Psoas muscle (tissue), 8 donors: ENCODE results near the gene FN3KRP. TPM values are rescaled to one million over a fixed set of nuclear protein-coding genes. Genes with fewer than 3 reads are reported as not detected.

Experiments used
- ATAC-seq, 4 donors: fragments of 200-7000 bp; cut with Tn5 transposase; one replicate each; pipeline ENCODE4 v1.9.1; 2020; ENCODE audit warnings: moderate library complexity in 3 of 4, mild to moderate bottlenecking in 2 of 4
- DNase-seq, 2 donors: peaks; one replicate each; pipeline ENCODE4 v3.0.0-alpha.2; 2020
- H3K27ac ChIP-seq: fragments of 200-600 bp; one replicate; pipeline ENCODE4 v1.8.0; 2022
- H3K27me3 ChIP-seq, 3 donors: fragments of 200-600 bp in 1 of 3; one replicate each; pipeline versions ENCODE4 v1.6.1 to v1.8.0; 2013 to 2022; ENCODE audit warnings: low read length in 2 of 3, mild to moderate bottlenecking in 2 of 3, moderate library complexity in 1 of 3; ENCODE audit not compliant: insufficient read depth in 3 of 3
- H3K36me3 ChIP-seq, 2 donors: fragments of 200-600 bp in 1 of 2; one replicate each; pipeline versions ENCODE4 v1.6.1 to v1.8.0; 2013 to 2022; ENCODE audit warnings: low read depth in 1 of 2, mild to moderate bottlenecking in 1 of 2, moderate library complexity in 1 of 2; ENCODE audit not compliant: insufficient read depth in 1 of 2
- H3K4me1 ChIP-seq: fragments of 200-600 bp; one replicate; pipeline ENCODE4 v1.8.0; 2022
- H3K4me3 ChIP-seq: fragments of 200-600 bp; one replicate; pipeline ENCODE4 v1.8.0; 2022; ENCODE audit warnings: mild to moderate bottlenecking
- H3K9me3 ChIP-seq: fragments of 200-600 bp; one replicate; pipeline ENCODE4 v1.8.0; 2022
- CTCF ChIP-seq: fragments of 200-600 bp; IDR thresholded peaks from one replicate; pipeline ENCODE4 v1.8.0; 2022; ENCODE audit warnings: antibody characterized with exemption
- WGBS, 3 donors: extraction: QIAGEN DNeasy Blood & Tissue Kit; methylation state at CpG; one replicate each; pipeline versions ENCODE4 v1.1.6 to v1.1.7; 2013; 5-methylcytosine and 5-hydroxymethylcytosine counted together
- intact Hi-C, 2 donors: fragments of 100-400 bp; cut with DNase I; formaldehyde crosslinking; loops; one replicate each; pipeline versions ENCODE4 v1.11.0 to v1.14.2; 2022
- polyA plus RNA-seq, 3 donors: library from polyadenylated mRNA; stranded (reverse); fragments of 200-250 nt; gene quantifications; one replicate each; pipeline ENCODE4 v1.2.3, GENCODE V29; 2013
- total RNA-seq, 4 donors: library from RNA; stranded (reverse); fragmentation: NEBNext Ultra II Directional in 2 of 4; extraction: Animal tissue kit (Norgen Biotek cat#: 25700) in 2 of 4; gene quantifications; one replicate each; pipeline versions ENCODE4 v1.2.1 to v1.2.4, GENCODE V29; 2021 to 2023
- donor health status: healthy with polysubstance abuse.
- donor health status: DM: no; HTN: no; CAD: no; lungs with moderate emphysema.
- donor health status: Bipolar disorder and iron deficiency.
- donor health status: healthy.
- donor health status: DM: yes; HTN: yes; CAD: no.
- donor health status: DM: no; HTN: no; CAD: no.
- donor health status: DM: no; HTN: no; CAD: no.
- donor health status: DM: yes; HTN: yes; CAD: no.

Gene FN3KRP
- total and polyA plus RNA-seq, 7 donors = 5.0 to 15.7 (median 10.6) TPM

DNA sequence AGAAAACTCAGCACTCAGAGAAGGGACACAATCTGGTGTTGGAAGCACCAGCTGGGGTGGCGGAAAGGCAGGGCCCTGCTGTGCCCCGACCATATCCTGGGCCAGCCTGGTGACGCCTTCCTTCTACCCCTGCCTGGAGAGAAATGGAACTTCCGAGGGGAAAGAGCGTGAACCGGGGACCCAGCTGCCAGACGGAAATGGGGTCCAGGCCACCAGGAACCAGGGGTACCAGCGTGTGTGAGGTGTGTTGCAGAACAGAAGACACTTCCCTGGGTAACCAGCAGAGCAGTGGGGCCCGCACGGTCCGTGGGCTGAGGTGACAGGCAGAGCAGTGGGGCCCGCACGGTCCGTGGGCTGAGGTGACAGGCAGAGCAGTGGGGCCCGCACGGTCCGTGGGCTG is 24.8 kb upstream of the FN3KRP start:
- no peak overlapping the region for H3K27ac ChIP-seq
- DNase-seq (peak; percentile 2 to 30), ATAC-seq (no peak)
- no peak for TF ChIP-seq CTCF
- H3K4me3 ChIP-seq = no peak overlapping the region
- peaks cover 12% of the 10 kb centered on the region for H3K9me3 ChIP-seq
- H3K27me3 ChIP-seq = no peaks in the 10 kb centered on the region
- WGBS, 3 donors = 90 to 96% (median 96%) methylated on average over 11 to 14 of the region's 17 CpGs
- peaks cover 11% of the 10 kb centered on the region for H3K4me1 ChIP-seq
- no peaks in the 10 kb centered on the region for H3K36me3 ChIP-seq
- intact Hi-C loops = no loop called here

- no peak for ATAC-seq
- Histone ChIP-seq H3K4me1 (peaks cover 11% of the 10 kb centered on the region), H3K27ac (no peak overlapping the region), H3K27me3 (no peaks in the 10 kb centered on the region), H3K9me3 (peaks cover 12% of the 10 kb centered on the region), H3K36me3 (no peaks in the 10 kb centered on the region), H3K4me3 (no peak overlapping the region)
- DNase-seq = peak; percentile 0 to 31
- intact Hi-C loops = no loop called here
- TF ChIP-seq CTCF = no peak
- 83 to 91% (median 90%) methylated on average over 14 to 16 of the region's 16 CpGs for WGBS, 3 donors
Observed at GRCh38 chr17:82692268-82692667, 24.2 kb upstream of the FN3KRP start.

- no peaks in the 10 kb centered on the region for H3K27me3 ChIP-seq
- ATAC-seq = peak in 3 of 4 donors; percentile 56 to 87 (median 80)
- intact Hi-C loops = no loop called here
Observed at GRCh38 chr17:82693168-82693867, 23.2 kb upstream of the FN3KRP start.

GRCh38 chr17:82694647-82695046 is 21.9 kb upstream of the FN3KRP start:
- no peak overlapping the region for H3K4me3 ChIP-seq
- WGBS, 3 donors = 78 to 80% (median 78%) methylated on average over 2 of the region's 2 CpGs
- no peaks in the 10 kb centered on the region for H3K27me3 ChIP-seq
- no peaks in the 10 kb centered on the region for H3K36me3 ChIP-seq
- H3K27ac ChIP-seq = no peak overlapping the region
- peaks cover 12% of the 10 kb centered on the region for H3K9me3 ChIP-seq
- DNase-seq (no peak), ATAC-seq (no peak)
- H3K4me1 ChIP-seq = peaks cover 8% of the 10 kb centered on the region
- no peak for TF ChIP-seq CTCF
- intact Hi-C loops = no loop called here

More at GRCh38 chr17:82693168-82693867, 23.2 kb upstream of the FN3KRP start:
- Histone ChIP-seq H3K4me1 (peaks cover 8% of the 10 kb centered on the region), H3K4me3 (no peak overlapping the region), H3K27ac (peak overlapping the region; percentile 60), H3K36me3 (no peaks in the 10 kb centered on the region), H3K9me3 (peaks cover 12% of the 10 kb centered on the region)
- WGBS, 3 donors = 51 to 73% (median 69%) methylated on average over 22 of the region's 22 CpGs
- no peak for TF ChIP-seq CTCF
- peak; percentile 0 to 42 for DNase-seq

GRCh38 chr17:82696259-82696658 is 20.2 kb upstream of the FN3KRP start:
- Histone ChIP-seq H3K9me3 (peaks cover 12% of the 10 kb centered on the region), H3K36me3 (no peaks in the 10 kb centered on the region), H3K27ac (no peak overlapping the region), H3K4me1 (peaks cover 8% of the 10 kb centered on the region), H3K4me3 (no peak overlapping the region), H3K27me3 (no peaks in the 10 kb centered on the region)
- intact Hi-C loops = no loop called here
- DNase-seq = no peak
- no peak for TF ChIP-seq CTCF
- ATAC-seq = no peak
- WGBS, 3 donors = 96 to 97% (median 97%) methylated on average over 15 to 16 of the region's 17 CpGs
